Right renal pelvis (tissue), 4 donors: ENCODE measurements around the gene A2M. TPM values are rescaled to one million over a fixed set of nuclear protein-coding genes. Genes with fewer than 3 reads are reported as not detected.
A peak's percentile ranks its signal among the peaks of the same experiment; 100 is the strongest.
"Not testable (repeated sequence)": the region's sequence is repeated elsewhere in the genome, so short reads cannot be mapped to it uniquely, and the experiment has no call there.

Experiments used
- DNase-seq, 4 donors: peaks; one replicate each; pipeline ENCODE4 v3.0.0-alpha.2; 2013; ENCODE audit warnings: low read depth in 4 of 4, low spot score in 3 of 4, missing footprints in 1 of 4
- polyA plus RNA-seq, 4 donors: library from polyadenylated mRNA; unstranded; fragments of 120-200 nt; gene quantifications; one replicate each; pipeline ENCODE4 v1.2.1, GENCODE V29; 2013; ENCODE audit not compliant: insufficient read length in 4 of 4

The A2M gene
- 100 to 1,000 TPM; 210 to 247 (median 246) TPM for polyA plus RNA-seq

DNA sequence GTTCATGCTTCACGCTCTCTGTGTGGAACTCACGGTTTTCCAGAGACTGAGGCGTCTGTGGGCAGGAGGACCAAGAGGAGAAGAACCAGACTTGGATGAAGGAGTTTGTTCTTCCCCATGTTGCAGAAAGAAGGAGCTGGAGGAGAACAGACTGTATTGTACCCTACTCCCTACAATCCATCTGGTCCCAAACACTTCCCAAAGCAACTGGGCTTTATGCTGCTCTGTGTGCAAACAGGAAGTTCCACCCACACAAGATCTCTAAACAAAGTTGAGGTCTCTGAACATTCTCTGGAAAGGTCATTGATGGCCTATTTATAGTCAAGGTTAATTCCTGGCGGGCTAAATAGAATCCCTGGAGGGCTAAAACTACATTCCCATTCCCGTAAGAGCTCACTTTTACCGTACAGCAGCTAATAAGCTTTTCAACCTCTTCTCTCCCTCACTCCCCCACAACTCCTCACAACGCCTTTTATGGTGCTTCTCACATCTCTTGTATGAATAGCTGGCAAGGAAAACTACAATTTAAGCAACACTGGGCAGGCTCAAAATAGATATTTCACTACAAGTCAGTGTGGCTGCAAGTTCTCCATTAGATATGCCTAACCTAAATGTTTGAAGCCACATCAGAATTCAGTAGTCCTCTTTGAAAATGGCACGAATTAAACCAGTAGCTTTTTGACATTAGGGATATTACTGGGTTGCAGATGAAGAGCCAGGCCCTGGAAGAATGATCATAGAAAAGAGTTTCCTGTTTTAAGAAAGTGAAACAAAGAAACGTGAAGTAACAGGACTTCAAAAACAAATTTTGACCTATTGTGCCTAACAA lies at the start of gene A2M:
Gene A2M (minus strand): TSS at position 189 of the 829 bp plus-strand sequence. CDS start 70 bp downstream, at position 119.
- DNase-seq: peak; percentile 28 to 44 (median 37)

GRCh38 chr12:9163392-9163791 lies 47.7 kb upstream of the A2M start:
- peak in 1 of 4 donors; percentile 7 for DNase-seq

GRCh38 chr12:9156119-9156518 lies 40.4 kb upstream of the A2M start:
- no peak for DNase-seq

DNA sequence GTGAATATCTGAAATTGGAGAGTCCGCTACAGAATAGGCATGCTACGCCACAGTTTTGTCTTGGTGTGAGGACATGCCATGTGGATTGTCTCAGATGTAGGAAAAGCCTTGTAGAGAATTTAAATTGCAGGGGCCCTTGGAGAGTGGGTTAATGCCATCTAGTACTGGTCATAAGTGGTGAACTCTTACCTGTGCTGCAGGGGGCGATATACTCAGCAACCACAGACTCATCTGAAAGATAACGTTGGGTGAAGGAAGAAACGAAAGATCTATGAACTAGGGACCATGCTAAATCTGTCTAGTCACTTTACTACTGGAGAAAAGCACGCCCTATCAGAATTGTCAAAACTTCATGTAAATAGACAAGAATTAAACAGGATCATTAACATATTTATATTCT lies 33.7 kb upstream of the A2M start:
- no peak for DNase-seq

GRCh38 chr12:9148926-9149325 lies 33.2 kb upstream of the A2M start:
- DNase-seq: no peak

DNA sequence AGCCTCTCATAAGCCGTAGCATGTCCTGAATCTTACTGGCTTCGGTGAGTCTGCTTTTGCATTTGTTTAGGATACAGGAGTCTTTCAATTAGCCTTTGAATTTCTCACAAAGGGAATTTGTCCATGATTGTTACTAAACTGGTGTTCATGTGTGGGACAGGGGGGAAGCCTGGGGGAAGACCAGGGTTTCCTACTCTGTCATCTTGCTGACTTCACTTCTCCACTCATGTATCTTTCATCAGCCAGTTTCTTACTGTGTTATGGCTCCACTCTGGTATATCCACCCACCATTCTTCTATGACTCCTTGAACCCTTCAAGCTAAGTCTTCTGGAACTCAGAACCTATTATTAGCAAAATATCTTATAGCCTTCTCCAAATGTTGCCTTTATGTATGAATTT lies 31.7 kb upstream of the A2M start:
- no peak for DNase-seq

- no peak for DNase-seq
These were observed 29.0 kb upstream of the A2M start for GRCh38 chr12:9144730-9145106.

DNA sequence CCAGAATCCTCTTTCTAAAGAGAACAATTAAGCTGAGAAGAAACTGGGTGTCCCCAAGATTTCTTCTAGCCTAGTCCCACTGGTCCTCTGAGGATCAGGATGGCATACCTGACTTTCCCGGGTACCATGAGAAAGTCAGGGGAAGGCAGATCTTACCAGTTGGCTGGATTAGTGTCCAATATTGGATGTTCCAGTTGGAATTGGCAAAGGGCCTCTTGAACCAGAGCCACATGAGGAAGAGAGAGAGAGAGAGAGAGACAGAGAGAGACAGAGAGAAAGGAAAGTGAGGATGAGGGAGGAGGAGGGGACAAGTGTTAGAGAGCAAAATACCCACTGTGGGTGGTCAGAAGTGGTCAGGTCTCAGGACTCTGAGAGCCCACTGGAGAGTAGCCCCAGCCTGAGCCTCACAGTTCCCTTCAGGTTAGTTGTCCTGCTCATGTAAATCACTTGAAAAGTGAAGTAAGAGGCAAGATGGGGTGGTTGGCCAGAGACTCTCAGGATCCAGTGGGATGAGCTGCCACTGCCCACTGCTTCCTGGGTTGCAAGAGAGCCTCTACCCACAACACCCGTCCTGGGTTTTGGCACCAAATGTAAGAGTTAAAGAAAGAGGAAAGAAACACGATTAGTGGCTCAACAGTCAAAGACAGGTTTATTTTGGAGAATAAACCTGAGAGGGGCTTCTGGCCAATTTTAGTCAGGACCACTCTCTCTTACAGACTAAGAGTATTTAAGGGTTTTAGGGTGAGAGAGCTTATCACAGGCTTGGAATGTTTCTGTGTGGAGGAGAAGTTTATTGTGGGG lies 28.4 kb upstream of the A2M start:
- DNase-seq: no peak

DNA sequence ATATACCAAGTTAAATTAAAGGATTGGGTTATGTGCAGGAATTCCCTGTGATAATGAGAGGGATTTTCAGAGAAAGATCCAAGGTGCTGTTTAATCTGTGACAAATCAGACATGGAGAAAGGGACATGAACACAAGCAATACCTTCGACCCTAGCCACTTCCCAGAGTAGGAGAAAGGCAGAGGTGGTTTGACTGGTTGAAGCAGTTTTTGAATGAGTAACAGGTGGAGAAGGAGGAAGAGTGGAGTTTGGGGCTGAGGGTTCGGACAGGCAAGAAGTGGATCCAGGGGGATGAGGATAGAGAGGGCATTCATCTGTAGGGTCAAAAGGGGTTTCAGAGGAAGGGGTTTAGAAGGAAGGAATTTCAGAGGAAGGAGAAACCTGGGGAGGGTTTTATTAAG lies 27.4 kb upstream of the A2M start:
- no peak for DNase-seq

GRCh38 chr12:9139588-9140290 lies 24.0 kb upstream of the A2M start:
- not testable (repeated sequence) for DNase-seq

DNA sequence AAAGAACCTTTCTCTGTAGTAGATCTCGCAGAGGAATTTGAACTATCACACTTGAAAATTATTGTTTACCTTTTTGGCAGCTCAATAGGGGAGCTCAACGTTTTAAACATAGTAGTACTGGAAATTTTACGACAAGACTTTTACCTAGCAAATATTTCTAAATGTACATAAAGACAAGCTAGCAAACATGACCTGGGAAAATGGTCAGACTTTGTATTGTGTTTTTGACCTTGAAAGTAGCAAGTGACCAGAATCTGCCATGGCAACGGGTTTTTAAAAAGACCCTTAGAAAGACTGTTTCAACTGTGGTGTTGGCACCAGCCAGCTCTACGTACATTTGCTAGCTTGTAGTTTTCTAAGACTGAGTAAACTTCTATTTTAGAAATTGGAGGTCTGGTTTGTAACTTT lies 20.2 kb upstream of the A2M start:
- no peak for DNase-seq

DNA sequence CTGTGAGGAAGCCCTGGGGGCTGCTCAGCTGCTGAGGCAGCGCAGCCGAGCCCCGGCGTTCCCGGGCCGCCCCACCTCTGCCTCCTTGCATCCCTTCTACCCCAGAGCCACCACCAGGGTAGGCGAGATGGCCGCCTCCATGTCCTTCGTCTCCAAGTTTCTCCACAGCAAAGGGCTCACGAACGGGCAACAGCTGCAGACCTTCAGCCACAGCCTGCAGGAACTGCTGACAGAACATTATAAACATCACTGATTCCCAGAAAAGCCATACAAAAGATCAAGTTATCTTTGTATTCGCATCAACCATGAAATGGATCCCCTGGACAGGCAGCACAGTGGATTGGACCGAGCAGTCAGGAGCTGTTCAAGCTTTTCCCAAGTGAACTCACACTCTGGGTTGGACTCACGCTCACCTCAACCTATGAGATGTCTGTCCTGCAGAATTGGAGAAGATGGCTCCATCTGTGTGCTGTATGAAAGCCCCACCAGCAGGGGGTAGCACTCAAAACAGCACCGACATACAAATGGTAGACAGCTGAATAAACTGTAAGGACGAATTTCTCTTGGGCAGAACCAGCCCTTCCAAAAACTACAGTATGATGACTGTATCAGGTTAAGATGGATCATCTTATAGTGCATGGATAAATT lies 19.4 kb upstream of the A2M start:
- no peak for DNase-seq

DNA sequence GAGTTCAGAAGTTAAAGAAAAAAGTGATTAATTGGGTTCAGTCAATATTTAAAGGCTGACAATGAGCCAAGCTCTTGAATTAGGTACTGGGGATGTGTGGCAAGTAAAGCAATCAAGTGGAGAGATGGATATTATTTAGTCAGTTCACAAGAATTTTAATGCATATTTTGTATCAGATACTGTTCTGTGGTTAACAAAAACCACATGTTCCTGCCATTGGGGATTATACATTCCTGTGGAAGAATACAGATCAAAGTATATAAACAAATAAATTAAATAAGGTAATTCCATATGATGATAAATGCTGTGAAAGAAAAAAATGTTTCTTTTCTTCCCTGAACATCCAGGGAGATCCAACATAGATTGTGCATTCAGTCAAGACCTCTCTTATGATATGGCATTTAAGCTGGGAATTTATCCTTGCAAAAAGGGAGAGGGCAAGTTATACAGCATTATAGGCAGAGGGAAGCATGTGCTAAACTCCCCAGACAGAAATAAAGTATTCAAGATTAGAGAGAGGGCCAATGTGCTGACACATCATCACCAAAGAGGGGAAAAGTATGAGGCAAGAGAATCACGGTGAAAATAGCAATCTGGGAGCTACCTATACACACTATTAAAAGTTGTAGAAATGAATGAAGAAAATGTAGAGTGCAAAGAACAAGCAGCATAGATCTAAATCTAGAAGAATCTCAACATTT lies 17.6 kb upstream of the A2M start:
- no peak for DNase-seq

DNA sequence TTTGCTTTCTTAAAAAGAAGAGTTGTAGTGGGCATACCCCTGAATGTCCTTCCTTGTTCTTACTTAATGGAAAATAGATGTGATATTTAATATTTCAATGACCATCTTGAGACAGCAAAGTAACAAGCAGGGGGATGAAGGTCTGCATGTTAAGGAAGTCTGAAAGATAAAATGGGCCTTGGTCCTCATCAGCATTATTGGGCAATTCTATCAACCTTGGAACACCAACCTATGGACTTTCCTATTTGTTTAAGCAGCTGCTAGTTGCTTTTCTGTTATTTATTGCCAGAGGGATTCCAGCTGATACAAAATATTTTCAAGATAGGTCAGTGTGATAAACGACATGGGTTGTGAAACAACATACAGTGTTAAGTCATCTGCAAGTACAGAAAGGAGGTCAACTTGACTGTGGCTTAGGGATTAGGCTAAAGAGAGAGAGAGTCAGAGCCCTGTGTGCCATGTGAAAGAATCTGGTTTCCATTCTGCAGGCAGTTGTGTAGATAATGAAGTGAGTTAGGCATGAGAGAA lies 16.4 kb upstream of the A2M start:
- no peak for DNase-seq

- no peak for DNase-seq
These were observed 14.5 kb upstream of the A2M start for GRCh38 chr12:9130244-9130643.

DNA sequence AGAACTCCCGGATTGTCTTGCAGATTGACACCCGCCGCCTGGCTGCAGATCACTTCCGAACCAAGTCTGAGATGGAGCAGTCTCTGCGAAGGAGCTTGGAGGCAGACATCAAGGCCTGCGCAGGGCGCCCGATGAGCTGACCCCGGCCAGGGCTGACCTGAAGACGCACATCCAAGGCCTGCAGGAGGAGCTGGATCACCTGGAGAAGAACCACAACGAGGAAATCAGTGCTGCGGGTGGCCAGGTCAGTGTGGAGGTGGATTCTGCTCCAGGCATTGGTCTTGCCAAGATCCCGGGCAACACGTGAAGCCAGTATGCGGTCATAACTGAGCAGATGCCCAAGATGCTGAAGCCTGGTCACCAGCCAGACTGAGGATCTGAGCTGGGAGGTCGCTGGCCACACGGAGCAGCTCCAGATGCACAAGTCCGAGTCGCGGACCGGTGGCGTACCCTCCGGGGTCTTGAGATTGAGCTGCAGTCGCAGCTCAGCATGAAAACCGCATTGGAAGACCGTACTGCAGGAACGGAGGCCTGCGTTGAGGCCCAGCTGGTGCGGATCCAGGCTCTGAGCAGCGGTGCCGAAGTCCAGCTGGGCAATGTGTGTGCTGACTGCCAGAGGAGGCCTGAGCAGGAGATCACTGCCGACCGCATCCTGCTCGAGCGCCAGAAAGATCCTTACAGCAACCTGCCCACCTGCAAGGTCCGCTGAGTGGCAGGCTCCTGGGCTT lies 12.4 kb upstream of the A2M start:
- DNase-seq: no peak

DNA sequence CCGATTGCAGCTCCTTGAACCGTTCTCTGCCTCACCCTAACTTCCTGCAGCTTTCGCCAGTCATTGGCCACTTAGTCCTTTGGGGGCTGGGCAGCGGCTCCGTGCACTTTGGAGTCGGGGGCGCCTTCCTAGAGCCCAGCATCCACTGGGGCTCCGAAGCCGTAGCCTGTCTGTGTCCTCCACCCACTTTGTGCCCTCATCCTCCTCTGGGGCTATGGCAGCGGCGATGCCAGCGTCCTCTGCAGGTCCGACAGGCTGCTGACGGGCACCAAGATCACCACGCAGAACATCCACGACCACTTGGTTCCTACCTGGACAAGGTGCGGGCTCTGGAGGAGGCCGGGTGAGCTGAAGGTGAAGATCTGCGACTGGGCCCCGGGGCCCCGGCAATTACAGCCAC lies 11.8 kb upstream of the A2M start:
- no peak for DNase-seq

DNA sequence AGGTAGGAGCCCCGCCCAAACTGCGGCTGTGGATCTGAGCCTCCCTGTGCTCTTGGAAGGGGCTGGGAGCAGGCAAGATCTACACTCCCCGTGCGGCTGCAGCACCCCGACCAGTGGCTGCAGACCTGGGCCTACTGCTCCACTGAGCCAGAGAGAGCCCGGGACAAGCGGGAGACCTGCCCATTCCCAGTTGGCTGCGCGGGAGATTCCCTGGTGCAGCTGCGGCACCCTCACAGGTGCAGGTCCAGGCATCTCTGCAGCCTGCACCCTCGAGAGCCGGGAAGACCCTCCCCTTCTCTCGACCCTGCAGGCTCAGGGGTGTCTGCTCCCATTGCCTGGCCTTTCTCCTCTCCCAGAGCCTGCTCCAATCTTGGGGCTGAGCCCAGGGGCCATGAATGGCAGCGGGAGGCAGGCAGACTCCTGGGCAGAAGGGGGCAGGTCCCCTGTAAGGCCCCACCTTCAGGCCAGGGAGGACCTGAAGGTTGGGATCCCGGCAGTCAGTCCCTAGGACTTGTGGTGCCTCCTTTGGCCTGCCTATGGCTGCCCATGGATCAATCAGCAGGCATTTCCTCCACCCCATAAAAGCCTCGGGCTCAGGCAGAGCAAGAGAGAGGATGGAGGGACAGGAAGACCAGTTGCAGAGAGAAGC lies 8.8 kb upstream of the A2M start:
- no peak for DNase-seq
